Natural killer cell (primary cell): ENCODE measurements around the gene NOS1AP. TPM values are rescaled to one million over a fixed set of nuclear protein-coding genes. Genes with fewer than 3 reads are reported as not detected.

Experiments
- ATAC-seq, 3 donors: fragments of 150-1000 bp in 2 of 3; fragments of 200-7000 bp in 1 of 3; cut with Tn5 transposase; 1 replicate in 1 of 3; 2 replicates in 2 of 3; pipeline ENCODE4 v1.10.0; 2021; ENCODE audit warnings: mild to moderate bottlenecking in 2 of 3, moderate library complexity in 2 of 3
- DNase-seq, 2 donors: peaks; one replicate each; pipeline versions ENCODE4 v3.0.0 to v3.0.0-alpha.2; 2013 to 2021; ENCODE audit warnings: mixed read lengths in 1 of 2
- H3K27ac ChIP-seq: one replicate; pipeline ENCODE4 v1.5.1; 2013; ENCODE audit warnings: mild to moderate bottlenecking, low read length
- H3K27me3 ChIP-seq: one replicate; pipeline ENCODE4 v1.6.1; 2013; ENCODE audit warnings: low read length; ENCODE audit not compliant: control insufficient read depth, insufficient read depth
- H3K36me3 ChIP-seq: one replicate; pipeline ENCODE4 v1.6.1; 2013; ENCODE audit warnings: low read length; ENCODE audit not compliant: control insufficient read depth, insufficient read depth
- H3K4me1 ChIP-seq: one replicate; pipeline ENCODE4 v1.6.1; 2013; ENCODE audit warnings: low read length; ENCODE audit not compliant: control insufficient read depth, insufficient read depth
- H3K4me3 ChIP-seq: one replicate; pipeline ENCODE4 v1.5.1; 2013; ENCODE audit warnings: low read length
- H3K9me3 ChIP-seq: one replicate; pipeline ENCODE4 v1.6.1; 2013; ENCODE audit warnings: low read length; ENCODE audit not compliant: control insufficient read depth, insufficient read depth
- H3K27ac Mint-ChIP-seq, 2 donors: one replicate each; pipeline ENCODE4 v1.8.0; 2022; ENCODE audit warnings: mild to moderate bottlenecking in 2 of 2, mixed read lengths in 2 of 2, moderate library complexity in 1 of 2
- H3K27me3 Mint-ChIP-seq, 2 donors: one replicate each; pipeline ENCODE4 v1.8.0; 2022; ENCODE audit warnings: low read depth in 2 of 2, mixed read lengths in 2 of 2
- H3K36me3 Mint-ChIP-seq: one replicate; pipeline ENCODE4 v1.8.0; 2022; ENCODE audit warnings: mixed read lengths
- H3K4me1 Mint-ChIP-seq, 2 donors: one replicate each; pipeline ENCODE4 v1.8.0; 2022; ENCODE audit warnings: mixed read lengths in 2 of 2
- H3K4me3 Mint-ChIP-seq: one replicate; pipeline ENCODE4 v1.8.0; 2022; ENCODE audit warnings: mild to moderate bottlenecking, moderate library complexity, mixed read lengths
- H3K9me3 Mint-ChIP-seq, 2 donors: one replicate each; pipeline ENCODE4 v1.8.0; 2022; ENCODE audit warnings: mixed read lengths in 2 of 2
- CTCF ChIP-seq: fragments of 200-600 bp; IDR thresholded peaks from one replicate; pipeline ENCODE4 v1.8.0; 2022; ENCODE audit warnings: antibody characterized with exemption
- WGBS: methylation state at CpG from one replicate; pipeline ENCODE4 v1.1.7; 2013; ENCODE audit warnings: missing lambda C conversion rate; ENCODE audit not compliant: insufficient coverage; 5-methylcytosine and 5-hydroxymethylcytosine counted together
- intact Hi-C: fragments of 100-400 bp; cut with micrococcal nuclease; formaldehyde crosslinking; loops from one replicate; pipeline ENCODE4 v1.14.2; 2022
- total RNA-seq, 4 donors: library from RNA; stranded (reverse); fragments of 120-200 nt in 1 of 4; gene quantifications; one replicate each; pipeline versions ENCODE4 v1.2.3 to v1.2.4, GENCODE V29; 2013 to 2022

The NOS1AP gene
- total RNA-seq, 3 donors from 2014 or later (not counting 1 experiment from before 2014, with no cell fraction given): 0.09 to 0.20 TPM; not detected in 1

- Mint-ChIP-seq H3K36me3 (no peaks in the 10 kb centered on the region), H3K27me3 (peaks cover 51 to 74% of the 10 kb centered on the region in 2 donors), H3K9me3 (no peaks in the 10 kb centered on the region), H3K27ac (no peak overlapping the region), H3K4me3 (no peak overlapping the region), H3K4me1 (peaks cover 8 to 15% of the 10 kb centered on the region in 2 donors)
- no peak for TF ChIP-seq CTCF
- Histone ChIP-seq H3K36me3 (no peaks in the 10 kb centered on the region), H3K4me3 (no peak overlapping the region), H3K27me3 (peaks cover 12% of the 10 kb centered on the region), H3K9me3 (no peaks in the 10 kb centered on the region), H3K4me1 (peaks cover 12% of the 10 kb centered on the region), H3K27ac (no peak overlapping the region)
- DNase-seq: no peak
- intact Hi-C loops: no loop called here
- no peak for ATAC-seq
- WGBS: 96% methylated on average over 2 of the region's 2 CpGs
Measured at GRCh38 chr1:162025541-162025940, 44.0 kb upstream of the NOS1AP start.

- 81% methylated on average over 1 of the region's 2 CpGs for WGBS
- no peaks in the 10 kb centered on the region for H3K36me3 Mint-ChIP-seq
- peaks cover 55 to 77% of the 10 kb centered on the region in 2 donors for H3K27me3 Mint-ChIP-seq
Measured at GRCh38 chr1:162026881-162027280, 42.6 kb upstream of the NOS1AP start.

GRCh38 chr1:162028726-162029125 is 40.8 kb upstream of the NOS1AP start:
- Mint-ChIP-seq H3K36me3 (no peaks in the 10 kb centered on the region), H3K9me3 (no peaks in the 10 kb centered on the region), H3K27ac (no peak overlapping the region), H3K4me3 (no peak overlapping the region), H3K4me1 (peaks cover 8 to 9% of the 10 kb centered on the region in 2 donors), H3K27me3 (peaks cover 43 to 77% of the 10 kb centered on the region in 2 donors)
- no peak overlapping the region for H3K4me3 ChIP-seq
- DNase-seq (no peak), ATAC-seq (peak in 1 of 3 donors; percentile 14)
- 37% methylated on average over 6 of the region's 6 CpGs for WGBS
- no peak overlapping the region for H3K27ac ChIP-seq
- no peaks in the 10 kb centered on the region for H3K36me3 ChIP-seq
- H3K9me3 ChIP-seq: no peaks in the 10 kb centered on the region
- peaks cover 6% of the 10 kb centered on the region for H3K27me3 ChIP-seq
- H3K4me1 ChIP-seq: peaks cover 6% of the 10 kb centered on the region
- intact Hi-C loops: no loop called here
- TF ChIP-seq CTCF: no peak

More at GRCh38 chr1:162026881-162027280, 42.6 kb upstream of the NOS1AP start:
- ATAC-seq (no peak), DNase-seq (no peak)
- no peak overlapping the region for H3K27ac ChIP-seq
- no peaks in the 10 kb centered on the region for H3K9me3 Mint-ChIP-seq
- H3K4me1 Mint-ChIP-seq: peaks cover 8 to 15% of the 10 kb centered on the region in 2 donors
- intact Hi-C loops: no loop called here
- no peak overlapping the region for H3K4me3 ChIP-seq
- no peak overlapping the region for H3K4me3 Mint-ChIP-seq
- no peaks in the 10 kb centered on the region for H3K36me3 ChIP-seq
- no peak for TF ChIP-seq CTCF
- H3K4me1 ChIP-seq: peaks cover 12% of the 10 kb centered on the region
- H3K27ac Mint-ChIP-seq: no peak overlapping the region
- H3K27me3 ChIP-seq: peaks cover 12% of the 10 kb centered on the region
- H3K9me3 ChIP-seq: no peaks in the 10 kb centered on the region

GRCh38 chr1:162029157-162029556 is 40.3 kb upstream of the NOS1AP start:
- H3K9me3 ChIP-seq: no peaks in the 10 kb centered on the region
- H3K27ac ChIP-seq: no peak overlapping the region
- Mint-ChIP-seq H3K4me3 (no peak overlapping the region), H3K36me3 (no peaks in the 10 kb centered on the region), H3K27ac (no peak overlapping the region), H3K4me1 (peaks cover 5% of the 10 kb centered on the region in 2 donors), H3K27me3 (peaks cover 46 to 79% of the 10 kb centered on the region in 2 donors), H3K9me3 (no peaks in the 10 kb centered on the region)
- ATAC-seq: no peak
- H3K4me3 ChIP-seq: no peak overlapping the region
- DNase-seq: no peak
- H3K4me1 ChIP-seq: peaks cover 3% of the 10 kb centered on the region
- peaks cover 6% of the 10 kb centered on the region for H3K27me3 ChIP-seq
- intact Hi-C loops: no loop called here
- TF ChIP-seq CTCF: no peak
- no peaks in the 10 kb centered on the region for H3K36me3 ChIP-seq
- WGBS: 62% methylated on average over 4 of the region's 4 CpGs
